ENCODE measurements around the gene FAM180A. TPM values are rescaled to one million over a fixed set of nuclear protein-coding genes. Genes with fewer than 3 reads are reported as not detected.

The FAM180A gene
- total RNA-seq (1 to 10 TPM in 1 of 7 donors, under 1 TPM in 2, not detected in 4; 0.85 to 1.3 (median 0.97) TPM), polyA plus RNA-seq (under 1 TPM in 2 of 3 donors, not detected in 1; 0.19 to 0.32 TPM)
- long read RNA-seq, donor 1, result 0 reads
- long read RNA-seq, donor 2, partial matches to known transcripts, result 0 of 1 reads
- long read RNA-seq, donor 2, other reads (novel, unspliced or antisense), result 0 of 1 reads

GRCh38 chr7:135748770-135749169 lies at the start of gene FAM180A:
TSS of gene FAM180A (minus strand) at chr7:135748813. CDS start at chr7:135748580, 233 bp downstream.
- Histone ChIP-seq H3K9me3 (no peaks in the 10 kb centered on the region), H3K4me1 (no peaks in the 10 kb centered on the region), H3K36me3 (no peaks in the 10 kb centered on the region), H3K27ac (peak within 1 kb of the TSS in 2 of 8 donors; percentile 14 to 41), H3K4me3 (no peak within 1 kb of the TSS), H3K27me3 (replicated peaks in 1 of 7) (peaks cover 0 to 10% (median 0%) of the 10 kb centered on the region in 7 donors)
- TF ChIP-seq POLR2A (IDR thresholded peaks at IDR 0.05), result no peak
- TF ChIP-seq POLR2AphosphoS5 (IDR thresholded peaks at IDR 0.05), result no peak
- TF ChIP-seq, protein P1, sequence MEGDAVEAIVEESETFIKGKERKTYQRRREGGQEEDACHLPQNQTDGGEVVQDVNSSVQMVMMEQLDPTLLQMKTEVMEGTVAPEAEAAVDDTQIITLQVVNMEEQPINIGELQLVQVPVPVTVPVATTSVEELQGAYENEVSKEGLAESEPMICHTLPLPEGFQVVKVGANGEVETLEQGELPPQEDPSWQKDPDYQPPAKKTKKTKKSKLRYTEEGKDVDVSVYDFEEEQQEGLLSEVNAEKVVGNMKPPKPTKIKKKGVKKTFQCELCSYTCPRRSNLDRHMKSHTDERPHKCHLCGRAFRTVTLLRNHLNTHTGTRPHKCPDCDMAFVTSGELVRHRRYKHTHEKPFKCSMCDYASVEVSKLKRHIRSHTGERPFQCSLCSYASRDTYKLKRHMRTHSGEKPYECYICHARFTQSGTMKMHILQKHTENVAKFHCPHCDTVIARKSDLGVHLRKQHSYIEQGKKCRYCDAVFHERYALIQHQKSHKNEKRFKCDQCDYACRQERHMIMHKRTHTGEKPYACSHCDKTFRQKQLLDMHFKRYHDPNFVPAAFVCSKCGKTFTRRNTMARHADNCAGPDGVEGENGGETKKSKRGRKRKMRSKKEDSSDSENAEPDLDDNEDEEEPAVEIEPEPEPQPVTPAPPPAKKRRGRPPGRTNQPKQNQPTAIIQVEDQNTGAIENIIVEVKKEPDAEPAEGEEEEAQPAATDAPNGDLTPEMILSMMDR (IDR thresholded peaks at IDR 0.05 in 8 of 11, conservative IDR thresholded peaks at IDR 0.05 in 3 of 11), result no peak
- intact Hi-C loops (cut with DNase I; ENCODE audit: low total_unique reads), result no loop called here
- 79 to 90% (median 85%) methylated on average over 11 of the region's 11 CpGs for WGBS, 5 donors
- DNase-seq, result no peak

DNA sequence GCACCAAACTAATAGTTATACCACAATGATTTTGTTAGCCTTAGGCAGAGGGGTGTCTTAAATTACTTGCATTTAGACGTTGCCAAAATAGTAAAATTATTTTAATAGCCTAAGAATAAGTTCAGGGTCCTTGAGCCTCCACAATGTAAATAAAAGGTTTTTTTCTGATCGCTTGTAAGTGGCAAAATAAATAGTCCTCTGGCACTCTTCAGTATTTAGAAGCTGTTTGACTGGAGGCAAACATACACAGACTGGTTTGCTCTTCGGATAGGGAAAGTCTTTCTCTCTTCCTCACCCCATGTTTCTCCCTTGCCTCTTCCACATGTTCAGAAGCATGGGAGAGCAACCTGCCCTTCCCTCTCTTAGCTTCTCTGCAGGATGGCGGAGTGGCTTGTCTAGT lies 49.5 kb upstream of the FAM180A start:
- no peaks in the 10 kb centered on the region for H3K9me3 ChIP-seq
- no peak overlapping the region for H3K27ac ChIP-seq
- H3K36me3 ChIP-seq, result no peaks in the 10 kb centered on the region
- no peak for DNase-seq
- 81 to 94% (median 84%) methylated on average over 4 of the region's 4 CpGs for WGBS, 5 donors
- H3K4me3 ChIP-seq, result no peak overlapping the region
- TF ChIP-seq POLR2AphosphoS5 (IDR thresholded peaks at IDR 0.05) (no peak), POLR2A (IDR thresholded peaks at IDR 0.05) (no peak)
- TF ChIP-seq, protein P1 (IDR thresholded peaks at IDR 0.05 in 8 of 11, conservative IDR thresholded peaks at IDR 0.05 in 3 of 11), result no peak
- intact Hi-C loops (cut with DNase I; ENCODE audit: low total_unique reads), result no loop called here
- peaks cover 0 to 20% (median 0%) of the 10 kb centered on the region in 7 donors for H3K27me3 ChIP-seq (replicated peaks in 1 of 7)
- H3K4me1 ChIP-seq, result peaks cover 3 to 11% (median 7%) of the 10 kb centered on the region in 6 donors

DNA sequence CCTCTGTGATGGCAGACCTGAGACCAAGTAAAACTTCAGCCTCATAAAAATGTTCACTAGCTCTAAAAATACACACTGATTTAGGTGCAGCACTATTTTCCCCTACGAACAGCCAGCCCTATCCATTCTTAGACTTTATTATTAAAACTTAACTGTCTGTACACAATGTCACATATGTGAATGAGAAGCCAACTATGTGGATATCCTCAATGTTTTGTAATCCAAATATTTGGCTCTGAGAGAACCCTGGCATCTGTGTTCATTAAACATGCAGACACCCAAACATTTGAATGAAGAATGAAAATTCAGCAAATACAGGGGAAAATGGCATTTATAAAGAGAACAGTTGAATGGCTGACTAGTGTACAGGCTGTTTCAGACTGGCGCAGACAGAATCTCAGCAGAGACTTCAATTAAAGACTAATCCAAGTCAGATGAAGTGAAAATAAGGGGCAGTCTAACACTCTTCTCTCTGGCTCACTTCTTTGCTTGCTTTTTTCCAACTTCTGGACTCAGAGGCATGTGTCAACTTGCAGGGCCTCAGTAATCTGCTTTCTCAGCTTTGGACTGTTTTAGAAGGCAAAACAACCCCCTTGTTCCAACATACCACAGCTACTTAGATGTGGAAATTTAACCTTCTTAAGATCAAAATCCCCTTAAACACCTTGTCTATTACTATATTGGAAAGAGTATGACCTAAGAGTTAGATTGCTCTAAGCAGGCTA lies 47.4 kb upstream of the FAM180A start:
- 90 to 96% (median 90%) methylated on average over 2 of the region's 2 CpGs for WGBS, 5 donors
- TF ChIP-seq POLR2AphosphoS5 (IDR thresholded peaks at IDR 0.05) (no peak), POLR2A (IDR thresholded peaks at IDR 0.05) (no peak)
- TF ChIP-seq, protein P1 (IDR thresholded peaks at IDR 0.05 in 8 of 11, conservative IDR thresholded peaks at IDR 0.05 in 3 of 11), result no peak
- intact Hi-C loops (cut with DNase I; ENCODE audit: low total_unique reads), result no loop called here
- Histone ChIP-seq H3K27me3 (replicated peaks in 1 of 7) (peaks cover 0 to 19% (median 0%) of the 10 kb centered on the region in 7 donors), H3K4me3 (no peak overlapping the region), H3K36me3 (no peaks in the 10 kb centered on the region), H3K27ac (no peak overlapping the region), H3K4me1 (peaks cover under 1 to 17% (median 3%) of the 10 kb centered on the region in 6 donors), H3K9me3 (no peaks in the 10 kb centered on the region)
- DNase-seq, result no peak

DNA sequence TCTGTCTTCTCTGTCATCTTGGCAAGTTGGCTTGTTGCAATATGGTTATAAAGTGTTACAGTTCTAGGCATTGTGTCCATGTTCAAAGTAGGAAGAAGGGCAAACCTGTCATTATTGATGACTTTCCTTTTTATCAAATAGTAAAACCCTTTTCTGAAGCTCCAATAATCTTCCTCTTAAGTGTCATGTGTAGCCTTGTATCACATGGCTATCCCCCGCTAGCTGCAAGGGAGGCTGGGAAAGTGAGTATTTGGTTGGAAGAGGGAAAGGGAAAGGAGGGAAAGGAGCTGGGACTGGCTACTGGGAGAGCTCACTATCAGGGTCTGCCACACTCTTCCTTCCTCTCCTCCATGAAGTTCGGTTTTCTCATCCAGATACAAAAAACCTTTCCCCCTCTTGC lies 45.2 kb upstream of the FAM180A start:
- Histone ChIP-seq H3K4me3 (no peak overlapping the region), H3K27me3 (replicated peaks in 1 of 7) (peaks cover 0 to under 1% (median 0%) of the 10 kb centered on the region in 7 donors), H3K9me3 (no peaks in the 10 kb centered on the region), H3K36me3 (no peaks in the 10 kb centered on the region), H3K4me1 (peaks cover 0 to 12% (median 0%) of the 10 kb centered on the region in 6 donors), H3K27ac (no peak overlapping the region)
- no peak for TF ChIP-seq POLR2A (IDR thresholded peaks at IDR 0.05)
- no peak for TF ChIP-seq POLR2AphosphoS5 (IDR thresholded peaks at IDR 0.05)
- TF ChIP-seq, protein P1 (IDR thresholded peaks at IDR 0.05 in 8 of 11, conservative IDR thresholded peaks at IDR 0.05 in 3 of 11), result no peak
- no peak for DNase-seq
- 79 to 94% (median 85%) methylated on average over 2 of the region's 2 CpGs for WGBS, 5 donors
- intact Hi-C loops (cut with DNase I; ENCODE audit: low total_unique reads), result no loop called here

All from spleen (tissue), 13 donors.